Endodermal cell (in vitro differentiated cells): ENCODE results near the gene B4GALT3. TPM values are rescaled to one million over a fixed set of nuclear protein-coding genes. Genes with fewer than 3 reads are reported as not detected.
A peak's percentile ranks its signal among the peaks of the same experiment; 100 is the strongest.

Experiments used
- DNase-seq: peaks from one replicate; pipeline ENCODE4 v3.0.0-alpha.2; 2017
- H3K27ac ChIP-seq: 2 replicates; pipeline ENCODE4 v1.5.1; 2013; ENCODE audit warnings: mild to moderate bottlenecking, low read depth, low read length, moderate library complexity
- H3K27me3 ChIP-seq: 2 replicates; pipeline ENCODE4 v1.6.1; 2013; ENCODE audit warnings: mild to moderate bottlenecking, low read length, moderate library complexity; ENCODE audit not compliant: insufficient read depth, control insufficient read depth, poor library complexity, severe bottlenecking
- H3K36me3 ChIP-seq: 2 replicates; pipeline ENCODE4 v1.7.0; 2013; ENCODE audit warnings: mild to moderate bottlenecking, low read length, moderate library complexity; ENCODE audit not compliant: control insufficient read depth, insufficient read depth
- H3K4me1 ChIP-seq: one replicate; pipeline ENCODE4 v1.7.0; 2013; ENCODE audit warnings: low read length; ENCODE audit not compliant: control insufficient read depth, insufficient read depth
- H3K4me3 ChIP-seq: 2 replicates; pipeline ENCODE4 v1.5.1; 2013; ENCODE audit warnings: mild to moderate bottlenecking, low read length, moderate library complexity
- H3K9ac ChIP-seq: 2 replicates; pipeline ENCODE4 v1.6.1; 2013; ENCODE audit warnings: mild to moderate bottlenecking, low read length, moderate library complexity; ENCODE audit not compliant: poor library complexity, severe bottlenecking; ENCODE audit errors: extremely low read depth
- H3K9me3 ChIP-seq: 2 replicates; pipeline ENCODE4 v1.6.1; 2013; ENCODE audit warnings: mild to moderate bottlenecking, low read length, moderate library complexity; ENCODE audit not compliant: control insufficient read depth
- H3K27ac Mint-ChIP-seq: 2 replicates; pipeline ENCODE4 v1.8.0; 2020; ENCODE audit warnings: mixed read lengths
- H3K27me3 Mint-ChIP-seq: 2 replicates; pipeline ENCODE4 v1.8.0; 2021; ENCODE audit warnings: mild to moderate bottlenecking, mixed read lengths; ENCODE audit not compliant: insufficient read depth
- H3K36me3 Mint-ChIP-seq: 2 replicates; pipeline ENCODE4 v1.8.0; 2020; ENCODE audit warnings: low read depth, mixed read lengths
- H3K4me1 Mint-ChIP-seq: 2 replicates; pipeline ENCODE4 v1.8.0; 2020; ENCODE audit warnings: mixed read lengths
- H3K4me3 Mint-ChIP-seq: 2 replicates; pipeline ENCODE4 v1.8.0; 2020; ENCODE audit warnings: mild to moderate bottlenecking, moderate library complexity, mixed read lengths
- H3K9me3 Mint-ChIP-seq: 2 replicates; pipeline ENCODE4 v1.8.0; 2020; ENCODE audit warnings: mild to moderate bottlenecking, mixed read lengths
- WGBS, 2 experiments: methylation state at CpG; one replicate each; pipeline versions ENCODE4 v1.1.5 to v1.1.7; 2013; ENCODE audit warnings: missing lambda C conversion rate in 2 of 2, mixed read lengths in 1 of 2; ENCODE audit not compliant: insufficient coverage in 1 of 2, insufficient read length in 1 of 2; 5-methylcytosine and 5-hydroxymethylcytosine counted together
- total RNA-seq, 2 donors: library from RNA; stranded (reverse); fragmentation: NEBNext Ultra II Directional in 1 of 2; extraction: Animal tissue kit (Norgen Biotek cat#: 25700) in 1 of 2; gene quantifications; 2 replicates in 1 of 2; 3 replicates in 1 of 2; pipeline ENCODE4 v1.2.1, GENCODE V29; 2021
- TF ChIP-seq, protein P1 (sequence below): fragments of 200-600 bp; sonication (generic); conservative IDR thresholded peaks from 2 replicates; pipeline ENCODE4 v1.5.0; 2021; ENCODE audit warnings: antibody characterized with exemption, mild to moderate bottlenecking

The B4GALT3 gene
- total RNA-seq, 2 donors from 2014 or later = 30.4 to 37.9 TPM

DNA sequence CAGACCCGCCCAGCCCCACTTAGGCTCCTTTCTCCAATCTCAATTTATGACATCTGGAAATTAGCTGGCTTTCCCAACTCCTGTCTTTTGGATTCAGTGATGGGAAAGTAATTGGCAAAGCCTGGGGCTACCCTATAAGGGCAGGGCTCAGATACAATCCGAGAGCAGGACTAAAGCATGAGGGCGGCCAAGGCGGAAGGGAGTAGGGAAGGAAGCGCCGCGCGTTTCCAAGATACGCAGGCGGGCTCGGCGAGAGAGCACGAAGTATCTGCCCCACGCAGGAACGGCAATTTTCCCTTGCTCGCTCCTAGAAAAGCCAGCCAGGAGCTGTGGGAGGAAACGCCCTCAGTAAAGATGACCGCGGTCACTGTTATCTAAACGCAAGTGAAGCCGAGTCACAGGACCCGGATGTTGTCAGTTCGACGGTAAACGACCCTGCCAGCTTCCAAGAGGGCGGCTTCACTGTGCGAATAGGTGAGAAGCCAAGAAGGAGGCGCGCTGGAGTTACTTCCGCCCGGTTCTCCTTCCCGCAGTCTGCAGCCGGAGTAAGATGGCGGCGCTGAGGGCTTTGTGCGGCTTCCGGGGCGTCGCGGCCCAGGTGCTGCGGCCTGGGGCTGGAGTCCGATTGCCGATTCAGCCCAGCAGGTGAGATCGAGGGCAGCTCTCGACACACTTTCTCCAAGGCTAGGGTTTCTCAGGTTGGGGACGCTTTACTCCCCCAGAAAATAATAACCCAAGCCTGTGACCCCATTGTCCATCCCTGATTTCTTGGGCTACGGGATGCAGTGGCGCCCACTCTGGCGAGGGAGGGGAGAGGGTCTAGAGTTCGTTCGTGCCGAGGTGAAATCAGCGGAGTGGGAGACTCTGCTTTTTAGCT, 24.8 kb upstream of the B4GALT3 start, which contains the start of gene NDUFS2:
Gene NDUFS2, plus strand, starts transcription at position 532 of the 877 bp plus-strand sequence. Its CDS starts 19 bp downstream, at position 551.
- Histone ChIP-seq H3K4me1 (peaks cover 18% of the 10 kb centered on the region), H3K9me3 (no peaks in the 10 kb centered on the region), H3K4me3 (peak within 1 kb of the TSS; percentile 89), H3K27me3 (no peaks in the 10 kb centered on the region), H3K27ac (peak within 1 kb of the TSS; percentile 88), H3K9ac (peak within 1 kb of the TSS; percentile 93), H3K36me3 (peaks cover 38% of the 10 kb centered on the region)
- Mint-ChIP-seq H3K27me3 (no peaks in the 10 kb centered on the region), H3K36me3 (peaks cover 30% of the 10 kb centered on the region), H3K4me3 (peak within 1 kb of the TSS; percentile 88), H3K9me3 (no peaks in the 10 kb centered on the region), H3K4me1 (peaks cover 44% of the 10 kb centered on the region), H3K27ac (peak within 1 kb of the TSS; percentile 97)
- TF ChIP-seq, protein P1, sequence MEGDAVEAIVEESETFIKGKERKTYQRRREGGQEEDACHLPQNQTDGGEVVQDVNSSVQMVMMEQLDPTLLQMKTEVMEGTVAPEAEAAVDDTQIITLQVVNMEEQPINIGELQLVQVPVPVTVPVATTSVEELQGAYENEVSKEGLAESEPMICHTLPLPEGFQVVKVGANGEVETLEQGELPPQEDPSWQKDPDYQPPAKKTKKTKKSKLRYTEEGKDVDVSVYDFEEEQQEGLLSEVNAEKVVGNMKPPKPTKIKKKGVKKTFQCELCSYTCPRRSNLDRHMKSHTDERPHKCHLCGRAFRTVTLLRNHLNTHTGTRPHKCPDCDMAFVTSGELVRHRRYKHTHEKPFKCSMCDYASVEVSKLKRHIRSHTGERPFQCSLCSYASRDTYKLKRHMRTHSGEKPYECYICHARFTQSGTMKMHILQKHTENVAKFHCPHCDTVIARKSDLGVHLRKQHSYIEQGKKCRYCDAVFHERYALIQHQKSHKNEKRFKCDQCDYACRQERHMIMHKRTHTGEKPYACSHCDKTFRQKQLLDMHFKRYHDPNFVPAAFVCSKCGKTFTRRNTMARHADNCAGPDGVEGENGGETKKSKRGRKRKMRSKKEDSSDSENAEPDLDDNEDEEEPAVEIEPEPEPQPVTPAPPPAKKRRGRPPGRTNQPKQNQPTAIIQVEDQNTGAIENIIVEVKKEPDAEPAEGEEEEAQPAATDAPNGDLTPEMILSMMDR = peak; percentile 61
- 6 to 11% methylated on average over 45 to 53 of the region's 53 CpGs for WGBS, 2 experiments
- peak; percentile 99 for DNase-seq

DNA sequence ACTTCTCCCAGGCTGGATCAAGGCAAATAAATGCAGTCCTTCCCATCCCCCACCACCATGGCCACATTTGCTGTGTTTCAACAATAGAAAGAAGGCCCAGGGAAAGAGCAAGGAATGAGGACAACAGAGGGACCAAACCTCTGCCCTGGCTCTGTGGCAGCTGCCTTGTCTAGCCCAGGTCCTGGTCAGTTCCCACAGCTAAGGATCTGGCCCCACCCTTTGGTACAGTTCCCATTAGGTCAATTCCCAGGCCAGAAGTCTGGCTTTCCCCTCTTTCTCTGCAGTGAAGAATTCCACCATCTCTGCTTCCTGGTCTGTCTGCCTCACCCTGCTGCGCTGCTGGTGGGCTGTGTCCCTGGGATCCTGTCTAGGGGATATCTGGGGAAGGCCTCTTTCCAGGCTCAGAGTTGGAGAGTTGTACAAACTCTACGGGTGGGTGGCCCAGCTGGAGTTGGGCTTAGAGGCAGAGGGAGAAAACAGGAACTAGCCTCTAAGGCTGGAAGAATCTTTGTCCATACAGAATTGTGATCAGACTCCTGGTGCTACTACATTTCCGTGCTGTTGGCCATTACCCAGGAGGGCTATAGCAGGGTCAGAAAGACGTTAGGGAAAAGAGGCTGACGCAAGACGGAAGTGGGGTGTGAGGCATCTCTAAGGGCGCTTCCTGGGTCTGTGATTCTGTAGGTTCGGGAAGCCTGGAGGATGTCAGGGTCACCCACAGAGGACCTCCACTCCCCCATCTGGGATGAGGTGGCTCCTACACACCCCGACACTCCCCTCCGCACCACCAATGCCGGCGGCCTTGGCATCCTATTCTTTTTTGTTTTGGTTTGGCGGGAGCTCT, 23.9 kb upstream of the B4GALT3 start:
- H3K9me3 ChIP-seq = no peaks in the 10 kb centered on the region
- peak overlapping the region; percentile 88 for H3K27ac ChIP-seq
- peaks cover 18% of the 10 kb centered on the region for H3K4me1 ChIP-seq
- Mint-ChIP-seq H3K4me1 (peaks cover 50% of the 10 kb centered on the region), H3K36me3 (peaks cover 21% of the 10 kb centered on the region), H3K4me3 (peak overlapping the region; percentile 88), H3K9me3 (no peaks in the 10 kb centered on the region), H3K27ac (peak overlapping the region; percentile 93), H3K27me3 (no peaks in the 10 kb centered on the region)
- no peaks in the 10 kb centered on the region for H3K27me3 ChIP-seq
- H3K9ac ChIP-seq = no peak overlapping the region
- H3K4me3 ChIP-seq = no peak overlapping the region
- DNase-seq = peak; percentile 63
- peaks cover 29% of the 10 kb centered on the region for H3K36me3 ChIP-seq
- TF ChIP-seq, protein P1 = no peak
- WGBS, 2 experiments = 85 to 93% methylated on average over 12 to 13 of the region's 13 CpGs

DNA sequence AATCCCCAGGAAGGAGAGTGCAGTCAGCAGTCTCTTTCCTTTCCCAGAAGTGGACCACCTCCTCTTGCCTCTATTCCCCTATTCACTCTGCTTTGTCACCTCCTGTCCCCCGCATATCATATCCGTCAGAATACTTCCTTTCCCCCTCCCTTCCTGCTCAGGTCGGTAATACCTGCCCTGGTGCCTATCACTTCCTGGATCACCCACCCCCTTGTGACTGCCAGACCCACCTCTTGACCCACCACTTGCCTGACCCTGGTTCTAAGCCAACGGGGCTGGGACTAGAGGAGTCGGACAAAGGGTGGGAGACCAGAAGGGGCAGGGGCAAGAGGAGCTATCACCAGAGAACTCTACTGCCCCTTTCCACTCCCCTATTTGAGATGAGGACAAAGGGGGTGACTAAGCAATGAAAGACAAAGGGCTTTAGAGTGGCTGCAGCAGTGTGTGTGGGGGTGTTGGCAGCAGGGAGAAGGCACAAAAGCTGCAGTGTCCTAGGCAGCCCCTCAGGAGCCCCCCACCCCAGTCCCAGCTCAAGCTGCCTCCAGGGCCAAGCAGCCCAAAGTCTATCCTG, 23.2 kb upstream of the B4GALT3 start:
- Histone ChIP-seq H3K36me3 (peaks cover 22% of the 10 kb centered on the region), H3K27me3 (no peaks in the 10 kb centered on the region), H3K4me1 (peaks cover 18% of the 10 kb centered on the region), H3K27ac (peak overlapping the region; percentile 70), H3K4me3 (no peak overlapping the region), H3K9me3 (no peaks in the 10 kb centered on the region), H3K9ac (no peak overlapping the region)
- Mint-ChIP-seq H3K27me3 (no peaks in the 10 kb centered on the region), H3K36me3 (peaks cover 19% of the 10 kb centered on the region), H3K9me3 (no peaks in the 10 kb centered on the region), H3K27ac (peak overlapping the region; percentile 93), H3K4me1 (peaks cover 50% of the 10 kb centered on the region), H3K4me3 (no peak overlapping the region)
- TF ChIP-seq, protein P1 = no peak
- DNase-seq = peak; percentile 64
- 47 to 74% methylated on average over 3 to 5 of the region's 5 CpGs for WGBS, 2 experiments
